Mucosa of descending colon (tissue), 3 donors: Measurements from ENCODE around the gene IL36B. TPM values are rescaled to one million over a fixed set of nuclear protein-coding genes. Genes with fewer than 3 reads are reported as not detected.

ENCODE experiments used
- ATAC-seq: fragments of 200-7000 bp; cut with Tn5 transposase; one replicate; pipeline ENCODE4 v1.9.1; 2020; ENCODE audit warnings: mild to moderate bottlenecking, moderate library complexity
- DNase-seq, 3 donors: peaks; one replicate each; pipeline ENCODE4 v3.0.0-alpha.2; 2020
- H3K36me3 ChIP-seq: fragments of 200-600 bp; one replicate; pipeline ENCODE4 v1.8.0; 2021; ENCODE audit warnings: low read depth, mild to moderate bottlenecking
- H3K4me1 ChIP-seq: fragments of 200-600 bp; one replicate; pipeline ENCODE4 v1.8.0; 2021; ENCODE audit warnings: low read depth, mild to moderate bottlenecking
- H3K4me3 ChIP-seq: fragments of 200-600 bp; one replicate; pipeline ENCODE4 v1.8.0; 2021; ENCODE audit warnings: mild to moderate bottlenecking
- H3K9me3 ChIP-seq: fragments of 200-600 bp; one replicate; pipeline ENCODE4 v1.8.0; 2021; ENCODE audit warnings: mild to moderate bottlenecking
- intact Hi-C, 2 donors: fragments of 100-400 bp; cut with DNase I in 1 of 2; cut with micrococcal nuclease in 1 of 2; formaldehyde crosslinking; loops; one replicate each; pipeline versions ENCODE4 v1.11.0 to v1.11.1; 2022; cut with DNase I, micrococcal nuclease
- total RNA-seq, 3 donors: library from RNA; stranded (reverse); fragmentation: NEBNext Ultra II Directional in 2 of 3; extraction: Animal tissue kit (Norgen Biotek cat#: 25700) in 2 of 3; gene quantifications; one replicate each; pipeline versions ENCODE4 v1.2.1 to v1.2.4, GENCODE V29; 2021 to 2023
- TF ChIP-seq, protein P1 (sequence below): fragments of 200-600 bp; IDR thresholded peaks from one replicate; pipeline ENCODE4 v1.8.0; 2022; ENCODE audit warnings: antibody characterized with exemption, mild to moderate bottlenecking
- donor health status: DM: no; HTN: no; CAD: no; lungs with moderate emphysema.
- donor health status: DM: no; HTN: no; CAD: no.
- donor health status: DM: no; HTN: yes; CAD: no.

The IL36B gene
- total RNA-seq, 3 donors from 2014 or later, result not detected

- Histone ChIP-seq H3K9me3 (no peaks in the 10 kb centered on the region), H3K36me3 (no peaks in the 10 kb centered on the region), H3K4me1 (no peaks in the 10 kb centered on the region), H3K4me3 (no peak overlapping the region)
- DNase-seq (no peak), ATAC-seq (no peak)
- TF ChIP-seq, protein P1, sequence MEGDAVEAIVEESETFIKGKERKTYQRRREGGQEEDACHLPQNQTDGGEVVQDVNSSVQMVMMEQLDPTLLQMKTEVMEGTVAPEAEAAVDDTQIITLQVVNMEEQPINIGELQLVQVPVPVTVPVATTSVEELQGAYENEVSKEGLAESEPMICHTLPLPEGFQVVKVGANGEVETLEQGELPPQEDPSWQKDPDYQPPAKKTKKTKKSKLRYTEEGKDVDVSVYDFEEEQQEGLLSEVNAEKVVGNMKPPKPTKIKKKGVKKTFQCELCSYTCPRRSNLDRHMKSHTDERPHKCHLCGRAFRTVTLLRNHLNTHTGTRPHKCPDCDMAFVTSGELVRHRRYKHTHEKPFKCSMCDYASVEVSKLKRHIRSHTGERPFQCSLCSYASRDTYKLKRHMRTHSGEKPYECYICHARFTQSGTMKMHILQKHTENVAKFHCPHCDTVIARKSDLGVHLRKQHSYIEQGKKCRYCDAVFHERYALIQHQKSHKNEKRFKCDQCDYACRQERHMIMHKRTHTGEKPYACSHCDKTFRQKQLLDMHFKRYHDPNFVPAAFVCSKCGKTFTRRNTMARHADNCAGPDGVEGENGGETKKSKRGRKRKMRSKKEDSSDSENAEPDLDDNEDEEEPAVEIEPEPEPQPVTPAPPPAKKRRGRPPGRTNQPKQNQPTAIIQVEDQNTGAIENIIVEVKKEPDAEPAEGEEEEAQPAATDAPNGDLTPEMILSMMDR, result no peak
- intact Hi-C loops, result no loop called here
These were observed 14.4 kb downstream of the IL36B start for GRCh38 chr2:113038291-113038690.

GRCh38 chr2:113036763-113037162, 15.9 kb downstream of the IL36B start:
- DNase-seq (no peak), ATAC-seq (no peak)
- no peaks in the 10 kb centered on the region for H3K4me1 ChIP-seq
- intact Hi-C loops, result no loop called here
- TF ChIP-seq, protein P1, result no peak
- no peak overlapping the region for H3K4me3 ChIP-seq
- H3K9me3 ChIP-seq, result no peaks in the 10 kb centered on the region
- no peaks in the 10 kb centered on the region for H3K36me3 ChIP-seq

DNA sequence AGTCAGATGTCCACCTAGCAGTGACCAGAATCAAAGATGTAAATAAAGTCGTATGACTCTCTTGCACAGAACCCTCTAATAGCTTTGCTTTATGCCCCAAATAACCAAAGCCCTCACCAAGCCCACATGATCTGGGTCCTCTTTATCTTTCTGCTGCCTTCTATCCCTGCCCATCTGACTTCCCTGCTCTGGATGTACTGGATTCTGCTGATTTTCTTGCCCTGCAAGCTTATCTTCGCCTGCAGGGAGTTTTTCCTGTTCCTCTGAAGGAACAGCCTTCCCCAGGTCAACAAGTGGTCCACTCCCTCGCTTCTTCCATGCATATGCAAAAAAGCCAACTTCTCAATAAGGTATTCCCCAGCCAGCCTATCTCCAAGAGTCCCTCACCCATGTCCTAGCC, 18.7 kb downstream of the IL36B start:
- intact Hi-C loops, result no loop called here

GRCh38 chr2:113032737-113033136, 19.9 kb downstream of the IL36B start:
- ATAC-seq, result peak; percentile 50
- Histone ChIP-seq H3K4me3 (no peak overlapping the region), H3K4me1 (no peaks in the 10 kb centered on the region), H3K36me3 (no peaks in the 10 kb centered on the region), H3K9me3 (no peaks in the 10 kb centered on the region)
- intact Hi-C loops, result no loop called here
- no peak for DNase-seq
- TF ChIP-seq, protein P1, result no peak

More for the DNA sequence above, 18.7 kb downstream of the IL36B start:
- H3K4me3 ChIP-seq, result no peak overlapping the region
- no peaks in the 10 kb centered on the region for H3K36me3 ChIP-seq
- ATAC-seq (no peak), DNase-seq (no peak)
- H3K9me3 ChIP-seq, result no peaks in the 10 kb centered on the region
- H3K4me1 ChIP-seq, result no peaks in the 10 kb centered on the region
- TF ChIP-seq, protein P1, result no peak

DNA sequence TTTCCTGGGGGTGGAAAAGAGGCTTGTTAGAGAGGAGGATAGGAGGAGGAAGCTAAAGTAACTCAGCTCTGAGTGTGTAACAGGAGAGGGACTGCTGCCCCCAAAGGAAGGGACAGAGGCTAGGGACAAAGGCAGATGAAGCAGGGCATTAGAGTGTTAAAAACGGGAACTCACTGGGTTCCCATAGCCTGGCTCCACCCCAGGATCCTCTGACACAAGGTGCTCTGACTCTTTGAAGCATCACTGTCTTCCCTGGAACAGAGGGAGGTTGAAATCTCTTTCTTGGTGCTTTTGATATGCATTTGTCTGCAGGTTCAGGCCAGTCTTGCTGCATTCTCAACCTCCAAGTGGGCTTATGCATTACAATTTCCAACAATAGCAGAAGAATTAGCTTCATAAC, 24.6 kb downstream of the IL36B start:
- ATAC-seq (no peak), DNase-seq (no peak)
- Histone ChIP-seq H3K4me3 (no peak overlapping the region), H3K36me3 (no peaks in the 10 kb centered on the region), H3K9me3 (no peaks in the 10 kb centered on the region), H3K4me1 (no peaks in the 10 kb centered on the region)
- intact Hi-C loops, result no loop called here
- TF ChIP-seq, protein P1, result no peak

- H3K4me1 ChIP-seq, result no peaks in the 10 kb centered on the region
- DNase-seq (no peak), ATAC-seq (no peak)
- intact Hi-C loops, result no loop called here
- no peaks in the 10 kb centered on the region for H3K36me3 ChIP-seq
- H3K9me3 ChIP-seq, result no peaks in the 10 kb centered on the region
- H3K4me3 ChIP-seq, result no peak overlapping the region
- TF ChIP-seq, protein P1, result no peak
These were observed 25.0 kb downstream of the IL36B start for GRCh38 chr2:113027691-113028090.
